HG02678 (cell line): ENCODE measurements around the gene FAM210B.
"Not testable (repeated sequence)": the region's sequence is repeated elsewhere in the genome, so short reads cannot be mapped to it uniquely, and the experiment has no call there.

Experiments
- ATAC-seq: cut with Tn5 transposase; IDR thresholded peaks from one replicate; pipeline ENCODE4 v1.9.1; 2021; ENCODE audit warnings: mild to moderate bottlenecking, moderate library complexity; ENCODE audit not compliant: unreplicated experiment

The FAM210B gene

DNA sequence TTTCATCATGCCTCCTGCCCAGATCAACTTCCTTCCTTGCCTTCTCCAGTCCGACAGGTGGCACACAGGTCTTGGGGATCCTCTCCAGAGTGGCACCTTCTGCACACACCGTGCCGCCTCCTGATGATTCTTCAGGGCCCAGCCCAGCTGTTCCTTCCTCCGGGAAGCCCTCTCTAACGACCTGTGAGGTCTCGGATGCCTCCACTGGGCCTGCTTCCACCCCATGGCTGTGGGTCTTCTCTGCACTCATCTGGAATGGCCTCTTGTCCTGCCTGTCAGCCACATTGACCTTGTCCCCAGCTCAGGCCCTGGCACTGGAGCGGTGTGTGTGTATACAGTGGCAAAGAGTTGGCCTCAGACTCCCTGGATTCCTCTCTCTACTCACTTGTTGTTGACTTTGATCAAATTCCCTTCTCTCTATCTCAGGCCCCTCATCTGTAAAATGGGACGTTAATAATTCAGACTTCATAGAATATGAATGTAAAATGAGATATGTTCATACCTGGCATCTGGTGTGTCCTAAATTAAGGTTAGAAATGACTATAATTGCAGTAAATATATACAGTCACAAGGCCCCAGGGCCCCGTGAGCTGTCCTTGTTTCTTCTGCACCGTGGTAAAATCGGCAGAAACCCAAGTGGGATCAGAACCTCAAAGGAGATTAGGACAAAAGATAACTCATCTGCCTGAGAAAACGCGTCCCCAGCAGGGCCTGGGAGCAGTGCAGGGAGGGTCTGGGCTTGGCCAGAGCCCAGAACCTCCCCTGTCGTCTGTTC is 1.5 kb downstream of the FAM210B start:
- ATAC-seq, result no peak

DNA sequence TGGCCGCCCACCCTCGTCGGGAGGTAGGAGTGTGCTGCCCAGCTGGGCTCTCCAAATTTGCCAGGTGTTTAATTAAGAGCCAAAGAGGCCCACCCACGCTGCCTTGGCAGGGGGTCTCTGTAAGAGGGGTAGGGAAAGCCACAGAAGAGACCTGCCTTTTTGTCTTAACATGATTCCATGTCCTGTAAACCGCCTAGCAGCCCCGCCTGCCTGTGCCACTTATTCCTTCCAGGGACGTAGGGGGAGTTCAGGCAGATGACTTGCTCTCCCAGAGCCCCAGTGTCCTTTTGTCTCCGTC is 2.1 kb downstream of the FAM210B start:
- no peak for ATAC-seq

DNA sequence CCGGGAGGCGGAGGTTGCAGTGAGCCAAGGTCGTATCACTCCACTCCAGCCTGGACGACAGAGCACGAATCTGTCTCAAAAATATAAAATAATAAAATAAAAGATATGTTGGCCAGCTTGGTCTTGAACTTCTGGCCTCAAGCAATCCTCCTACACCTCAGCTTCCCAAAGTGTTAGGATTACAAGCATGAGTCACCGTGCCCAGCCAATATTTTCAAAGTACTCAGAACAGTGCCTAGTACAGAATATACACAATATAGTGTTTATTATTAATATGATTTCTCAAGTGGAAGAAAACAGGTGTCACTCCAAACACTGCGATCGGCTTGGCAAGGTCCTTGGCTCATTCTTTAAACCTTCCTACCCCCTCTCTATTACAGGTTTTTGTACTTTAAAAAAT is 3.1 kb downstream of the FAM210B start:
- ATAC-seq, result no peak

DNA sequence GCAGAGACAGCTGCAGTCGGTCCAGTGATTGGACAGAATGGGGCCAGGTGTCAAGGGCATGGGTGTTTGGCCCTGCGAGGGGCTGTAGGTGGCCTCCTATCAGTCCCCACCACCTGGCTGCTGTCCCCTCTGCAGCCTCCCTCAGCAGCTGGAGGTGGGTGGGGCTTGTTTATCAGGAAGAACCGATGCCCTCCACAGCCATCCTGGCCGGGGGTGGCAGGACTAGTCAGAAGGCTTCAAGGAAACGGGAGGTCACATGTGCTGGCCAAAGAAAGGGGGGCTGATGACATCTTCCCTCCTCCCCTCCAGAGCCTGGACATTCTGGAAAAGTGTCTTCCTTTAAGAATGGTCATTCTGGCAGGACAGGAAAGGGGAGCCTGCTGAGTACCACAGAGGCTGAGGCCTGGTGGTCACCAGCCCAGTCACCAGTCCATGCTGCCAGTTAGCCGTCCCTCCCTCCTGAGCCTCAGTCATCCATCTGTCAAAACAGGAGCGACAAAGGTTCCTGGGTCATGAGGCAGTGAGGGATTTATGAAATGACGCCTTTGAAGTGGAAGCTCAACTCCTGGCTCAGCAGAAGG is 4.1 kb downstream of the FAM210B start:
- ATAC-seq, result no peak

DNA sequence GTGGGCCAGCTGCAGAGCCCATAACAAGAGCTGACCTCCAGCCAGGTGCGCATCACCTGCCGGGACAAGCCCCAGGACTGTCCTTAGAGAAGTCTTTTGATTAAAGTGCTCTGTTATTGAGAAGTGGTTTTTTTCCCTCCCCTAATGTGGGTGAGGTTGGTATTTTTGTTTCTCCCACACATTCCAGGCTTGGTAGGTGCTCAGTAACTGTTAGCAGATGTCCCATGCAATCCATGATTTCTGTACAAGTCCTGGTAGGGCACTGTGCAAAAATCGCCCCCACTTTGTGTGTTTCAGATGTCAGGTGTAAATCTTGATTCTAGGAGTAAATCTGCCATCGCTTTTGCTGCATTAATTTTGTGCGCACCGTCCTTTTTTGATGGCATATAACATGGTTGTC is 4.7 kb downstream of the FAM210B start:
- no peak for ATAC-seq

DNA sequence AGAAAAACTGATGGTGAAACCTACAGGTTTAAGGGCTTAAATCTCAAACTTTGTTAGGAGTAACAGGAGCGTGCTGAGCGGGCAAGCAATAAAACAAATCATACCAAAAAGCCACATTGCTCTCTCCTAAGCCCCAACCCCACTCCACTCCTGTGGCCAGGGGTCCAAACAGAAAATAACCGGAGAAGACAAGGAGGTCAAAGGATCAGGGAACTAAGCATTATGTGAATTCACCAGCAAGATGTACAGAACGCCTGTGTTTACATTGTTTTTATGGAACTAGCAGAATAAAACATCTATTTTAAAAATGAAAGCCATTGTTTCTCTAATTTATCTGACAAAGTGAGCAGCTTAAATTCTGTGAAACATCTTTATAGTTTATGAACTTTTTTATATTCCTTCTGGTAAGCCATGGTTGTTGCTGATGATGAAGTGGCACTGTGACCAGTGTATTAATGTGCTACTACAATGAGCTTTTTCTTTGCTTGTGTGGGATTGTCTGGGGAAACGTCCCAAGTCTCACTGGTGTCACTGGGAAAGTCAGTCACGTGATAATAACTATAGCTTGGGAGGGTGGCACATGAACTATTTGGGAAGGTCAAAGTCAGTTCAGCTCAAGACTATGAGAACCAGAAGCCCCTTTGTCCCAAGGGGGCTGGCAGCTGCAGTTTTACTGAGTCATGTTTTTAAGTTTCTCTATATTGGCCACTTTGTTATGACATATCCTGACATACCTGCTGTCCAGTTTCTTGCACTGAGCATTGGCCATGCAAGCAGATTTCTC is 9.8 kb downstream of the FAM210B start:
- ATAC-seq, result no peak

DNA sequence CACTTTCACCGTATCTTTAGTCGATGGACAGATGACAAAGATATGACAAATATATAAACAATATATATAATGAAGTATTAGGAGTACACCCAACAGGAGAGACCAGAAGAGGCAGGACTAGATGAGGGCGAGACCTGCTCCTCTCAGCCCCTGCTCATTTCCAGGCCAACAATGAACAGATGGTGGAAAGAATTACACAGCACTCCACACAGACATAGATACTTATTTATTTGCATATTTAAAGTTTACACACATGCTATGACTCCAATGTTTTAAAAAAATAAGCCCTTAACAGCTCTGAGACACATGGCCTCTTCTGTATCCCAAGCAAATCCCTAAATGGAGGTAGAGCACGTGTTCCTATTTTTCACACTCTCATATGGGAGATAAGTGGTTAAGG is 10.4 kb downstream of the FAM210B start:
- ATAC-seq, result no peak

DNA sequence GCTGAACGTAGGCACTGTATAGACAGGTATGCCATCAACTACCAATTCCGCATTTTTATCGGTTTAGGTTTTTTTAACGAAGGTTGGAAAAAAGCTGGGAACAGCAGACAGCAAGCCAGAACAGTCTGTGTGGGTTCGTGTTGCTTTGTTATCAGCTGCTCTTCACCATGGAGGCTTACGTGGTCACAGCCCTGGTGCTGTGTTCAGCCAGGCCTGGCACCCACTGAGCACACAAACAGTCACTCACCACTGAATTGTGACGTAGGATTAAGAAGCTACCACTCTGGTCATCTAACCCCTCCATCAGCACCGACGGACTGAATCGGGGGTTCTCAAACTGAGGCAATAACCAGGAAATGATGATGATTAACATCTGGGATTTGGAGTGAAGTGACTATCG is 13.2 kb downstream of the FAM210B start:
- no peak for ATAC-seq

DNA sequence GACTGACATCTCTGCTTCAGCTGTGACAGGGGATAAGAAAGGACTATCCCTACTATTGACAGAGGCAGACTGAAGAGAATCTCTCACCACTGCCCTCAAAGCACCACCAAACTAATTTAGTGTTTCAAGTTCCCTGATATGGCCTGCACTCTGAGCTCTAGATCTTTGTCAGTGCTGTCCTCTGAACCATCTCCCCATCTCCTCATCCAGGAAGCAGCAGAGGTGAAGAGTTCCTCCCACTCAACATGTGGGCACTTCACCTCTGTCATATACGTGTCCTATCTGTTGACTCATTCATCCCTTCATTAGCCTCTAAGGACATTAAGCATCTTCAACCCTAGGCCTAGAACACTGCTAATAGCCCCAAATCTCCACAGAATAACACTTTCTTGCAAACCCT is 14.1 kb downstream of the FAM210B start:
- no peak for ATAC-seq

DNA sequence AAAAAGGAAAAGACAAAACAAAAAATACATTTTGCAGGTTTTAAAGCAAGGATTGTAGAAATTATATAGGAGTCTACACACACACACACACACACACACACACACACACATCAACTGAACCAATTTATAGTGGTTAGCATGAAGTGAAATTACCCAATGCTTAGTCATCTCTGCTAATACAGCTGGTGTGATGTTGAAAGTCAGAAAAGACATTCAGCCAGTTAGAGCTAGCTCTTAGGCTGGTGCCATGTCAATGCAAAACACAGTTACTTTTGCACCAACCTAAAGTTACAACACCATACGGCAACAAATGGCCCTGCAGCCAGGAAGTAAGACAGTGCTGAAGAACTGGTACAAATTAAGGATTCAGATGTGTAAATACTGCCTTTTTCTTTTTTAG is 15.2 kb downstream of the FAM210B start:
- peak; percentile 56 for ATAC-seq

DNA sequence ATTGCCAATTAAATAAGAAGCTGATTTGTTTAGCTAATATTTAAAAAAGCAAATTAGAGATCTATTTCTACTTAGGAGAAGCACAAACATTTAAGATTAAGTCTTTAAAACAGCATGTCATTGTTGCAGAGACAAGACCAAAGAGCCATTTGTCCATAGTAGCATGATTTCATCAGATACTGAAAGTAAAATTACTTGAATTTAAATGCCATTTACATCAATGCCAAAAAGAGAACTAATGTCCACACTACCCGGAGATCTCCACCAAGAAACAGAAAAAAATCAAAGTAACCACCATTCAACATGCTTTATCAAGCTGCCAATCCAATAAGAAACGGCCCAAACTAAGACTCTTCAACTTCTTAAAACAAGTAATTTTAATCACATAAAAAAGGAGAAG is 17.6 kb downstream of the FAM210B start:
- no peak for ATAC-seq

DNA sequence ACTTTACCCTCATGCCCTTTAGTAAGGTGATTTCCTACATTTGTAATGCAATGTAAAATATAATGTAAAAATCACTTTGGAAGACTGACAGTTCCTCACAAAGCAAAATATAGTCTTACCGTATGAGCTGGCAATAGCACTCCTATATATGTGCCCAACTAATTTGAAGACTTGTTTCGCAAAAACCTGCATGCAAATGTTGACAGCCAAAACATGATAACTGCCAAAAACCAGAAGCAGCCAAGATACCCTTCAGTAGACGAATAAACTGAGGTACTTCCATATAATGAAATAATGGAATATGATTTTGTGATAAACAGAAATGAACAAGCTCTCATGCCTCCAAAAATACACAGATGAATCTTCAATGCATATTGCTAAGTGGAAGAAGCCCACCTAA is 19.6 kb downstream of the FAM210B start:
- ATAC-seq, result no peak

DNA sequence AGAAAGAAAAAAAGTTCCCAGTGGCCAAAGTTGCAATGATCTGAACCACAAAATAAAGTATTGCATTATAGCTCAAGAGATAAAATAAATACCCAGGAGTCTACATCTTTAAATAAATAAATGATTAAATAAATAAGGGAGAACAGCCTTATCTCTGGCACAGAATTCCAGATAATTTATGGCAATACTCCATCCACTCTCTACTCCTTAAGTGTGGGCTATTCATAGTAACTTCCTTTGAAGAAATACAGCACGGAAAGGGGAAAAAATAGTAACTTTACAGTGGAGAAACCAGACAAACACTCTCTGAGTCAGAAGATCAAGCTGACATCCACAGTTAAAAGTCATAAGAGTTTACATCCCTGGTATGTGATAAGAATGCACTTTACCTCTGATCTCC is 21.6 kb downstream of the FAM210B start:
- no peak for ATAC-seq

DNA sequence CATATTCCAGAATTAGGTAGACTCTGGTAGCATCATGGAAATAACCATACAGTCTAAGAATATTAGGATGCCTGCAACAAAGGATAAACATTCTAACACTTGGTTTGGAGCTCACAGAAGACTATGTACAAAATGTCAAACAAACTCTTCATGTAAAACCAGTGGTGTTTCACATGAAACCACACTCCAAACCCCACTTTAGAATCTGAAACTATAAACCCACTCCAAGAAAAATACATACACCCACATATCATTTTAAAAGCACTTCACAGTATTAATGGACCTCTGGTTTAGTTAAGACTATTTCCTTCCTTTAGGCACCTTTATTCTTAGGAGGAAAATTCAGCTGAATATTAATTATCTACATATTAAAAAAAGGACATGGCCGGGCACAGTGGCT is 22.7 kb downstream of the FAM210B start:
- ATAC-seq, result no peak

DNA sequence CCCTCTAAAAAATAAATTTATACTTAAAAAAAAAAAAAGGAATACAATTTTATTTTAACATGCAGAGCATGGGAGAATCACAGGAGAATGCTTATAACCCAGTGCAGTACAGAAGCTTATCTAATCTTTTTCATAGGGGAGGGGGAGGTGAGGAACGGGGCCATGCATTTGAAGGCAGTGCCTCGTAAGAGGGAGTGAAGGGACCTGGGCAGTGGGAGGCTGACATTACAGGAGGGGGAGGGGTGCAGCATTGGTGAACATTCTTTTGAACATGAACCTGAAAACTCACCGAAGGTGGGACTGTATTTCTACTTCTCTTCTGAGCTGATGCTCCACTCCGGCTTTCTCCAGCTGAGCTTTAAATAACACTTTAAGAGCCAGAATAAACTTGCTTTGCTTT is 23.9 kb downstream of the FAM210B start:
- no peak for ATAC-seq

DNA sequence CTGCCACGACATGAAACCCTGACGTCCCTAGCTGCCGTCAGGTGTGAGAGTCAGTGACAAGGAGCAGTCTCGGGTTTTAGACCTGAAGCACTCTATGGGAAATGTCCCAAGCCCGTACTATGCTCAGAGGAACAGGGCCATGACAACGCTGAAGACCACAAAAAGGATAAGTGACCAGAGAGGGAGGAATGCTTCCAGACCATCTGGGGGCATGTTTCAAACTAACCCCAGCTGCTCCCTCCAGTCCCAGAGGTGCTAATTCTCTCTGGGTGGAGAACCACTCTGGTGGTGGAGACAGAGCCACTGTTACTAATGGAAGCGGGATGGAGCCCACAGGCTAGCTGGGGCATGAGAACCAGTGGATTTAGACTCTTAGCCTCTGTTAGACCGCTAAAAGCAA is 24.6 kb downstream of the FAM210B start:
- ATAC-seq, result no peak

DNA sequence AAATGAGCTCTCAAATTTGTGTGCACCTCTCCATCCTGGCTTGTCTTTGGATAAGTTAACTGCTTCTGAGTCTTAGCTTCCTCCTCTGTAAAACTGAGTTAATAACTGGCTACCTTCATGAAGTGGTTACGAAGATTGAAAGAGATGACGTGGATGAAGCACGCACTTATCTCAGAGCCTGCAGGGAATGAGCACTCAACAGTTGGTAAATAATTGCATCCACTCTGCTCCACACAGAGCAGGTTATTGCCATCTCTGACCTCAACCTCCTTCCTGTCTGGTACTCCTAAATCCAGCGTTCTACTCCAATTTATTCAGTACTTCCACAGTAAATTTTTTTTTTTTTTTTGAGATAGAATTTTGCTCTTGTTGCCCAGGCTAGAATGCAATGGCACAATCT is 26.4 kb downstream of the FAM210B start:
- ATAC-seq, result no peak

DNA sequence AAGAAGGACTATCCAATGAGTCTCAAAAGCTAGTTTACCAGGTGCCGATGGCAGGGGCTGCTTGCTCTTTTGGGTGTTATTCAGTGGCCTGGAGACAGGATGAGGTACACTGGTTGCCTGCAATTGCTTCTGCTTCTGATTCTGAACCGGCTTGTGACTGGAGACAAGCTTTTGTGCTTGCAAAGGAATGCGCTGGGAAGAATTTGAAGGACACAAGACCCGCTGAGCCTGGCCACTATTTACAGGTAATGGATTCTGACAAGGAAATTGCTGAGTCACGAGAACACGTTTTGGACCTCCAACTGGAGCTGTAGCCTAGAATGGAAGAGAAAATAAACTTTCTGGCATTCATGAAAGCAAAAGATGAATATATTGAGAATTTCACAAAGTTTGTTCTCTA is 27.4 kb downstream of the FAM210B start:
- no peak for ATAC-seq

DNA sequence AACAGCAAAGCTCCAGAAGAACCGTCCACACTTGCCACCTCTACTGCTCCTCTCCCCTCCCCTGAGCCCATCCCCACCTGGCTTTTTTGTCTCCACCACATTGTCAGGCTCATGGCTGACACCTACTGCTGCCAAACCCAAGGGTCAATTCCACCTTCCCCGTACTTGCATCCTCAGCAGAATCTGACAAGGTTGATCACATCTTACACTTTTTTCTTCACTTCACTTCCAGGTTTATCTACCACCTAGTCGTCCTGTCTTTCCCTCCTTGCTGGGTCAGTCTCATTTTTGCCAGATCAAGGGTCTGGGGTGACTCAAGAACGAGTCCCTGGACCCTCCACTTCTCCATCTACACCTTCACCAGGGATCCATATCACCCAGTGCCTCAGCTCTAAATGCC is 30.1 kb downstream of the FAM210B start:
- ATAC-seq, result no peak

DNA sequence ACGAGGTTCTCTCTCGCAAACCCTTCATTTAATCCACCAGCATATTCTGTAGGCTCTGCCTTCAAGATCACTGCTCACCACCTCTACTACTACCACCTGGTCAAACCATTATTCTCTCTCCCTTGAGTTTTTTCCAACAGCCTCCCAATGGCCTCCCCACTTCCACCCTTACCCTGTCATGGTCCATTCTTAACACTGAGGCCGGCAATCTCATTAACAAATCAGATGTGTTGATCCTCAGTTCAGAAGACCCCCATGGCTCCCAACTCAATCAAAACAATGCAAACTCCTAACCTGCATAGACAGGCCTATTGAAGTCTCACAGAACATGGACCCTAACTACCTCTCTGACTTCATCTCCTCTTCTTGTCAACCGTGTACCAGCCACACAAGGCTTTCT is 31.0 kb downstream of the FAM210B start:
- ATAC-seq, result no peak

DNA sequence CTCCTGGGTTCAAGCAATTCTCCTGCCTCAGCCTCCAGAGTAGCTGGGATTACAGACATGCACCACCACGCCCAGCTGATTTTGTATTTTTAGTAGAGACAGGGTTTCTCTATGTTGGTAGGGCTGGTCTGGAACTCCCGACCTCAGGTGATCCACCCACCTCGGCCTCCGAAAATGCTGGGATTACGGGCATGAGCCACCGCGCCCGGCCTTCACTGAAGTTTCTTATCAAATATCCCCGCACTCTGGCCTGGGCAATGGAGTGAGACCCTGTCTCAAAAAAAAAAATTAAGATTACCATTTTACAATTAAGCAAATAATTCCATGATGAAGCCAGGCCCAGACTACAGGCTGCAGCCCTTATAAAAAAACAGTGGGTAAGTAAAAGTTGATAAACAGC is 31.6 kb downstream of the FAM210B start:
- ATAC-seq, result not testable (repeated sequence)

DNA sequence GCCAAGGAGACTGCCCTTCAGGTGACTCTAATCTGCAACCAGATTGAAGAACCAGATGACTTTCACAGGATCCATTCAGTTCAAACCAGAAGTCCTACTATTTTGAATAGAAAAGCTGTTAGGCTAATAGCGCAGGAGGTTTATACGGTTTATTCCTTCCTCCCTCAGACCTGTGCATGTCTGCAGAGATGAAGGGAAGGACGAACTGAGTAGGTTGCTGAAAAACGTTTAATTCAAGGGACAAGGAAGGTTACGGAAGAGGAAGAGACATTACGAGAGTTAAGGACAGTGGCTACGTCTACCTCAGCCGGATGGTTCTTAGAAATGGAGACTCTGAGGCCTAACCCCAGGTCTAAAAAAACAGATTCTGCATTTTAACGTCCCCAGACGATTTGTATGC is 32.3 kb downstream of the FAM210B start:
- no peak for ATAC-seq
